Suprapubic skin (tissue), 3 donors: ENCODE measurements around the gene CALM3.

Experiments used
- CTCF ChIP-seq, 2 donors: fragments of 200-600 bp in 1 of 2; fragments of 450-650 bp in 1 of 2; sonication (generic) in 1 of 2; IDR thresholded peaks; one replicate each; pipeline ENCODE4 v1.5.1; 2016 to 2019; ENCODE audit warnings: antibody characterized with exemption in 2 of 2, mild to moderate bottlenecking in 1 of 2, moderate library complexity in 1 of 2
- POLR2A ChIP-seq, 2 donors: fragments of 450-650 bp; IDR thresholded peaks; one replicate each; pipeline ENCODE4 v1.6.1; 2017; ENCODE audit warnings: antibody characterized with exemption in 2 of 2, mild to moderate bottlenecking in 2 of 2, moderate library complexity in 2 of 2

- no peak for TF ChIP-seq CTCF (IDR thresholded peaks at IDR 0.05)
- no peak for TF ChIP-seq POLR2A (IDR thresholded peaks at IDR 0.05)
Observed at GRCh38 chr19:46621191-46622117, 20.3 kb downstream of the CALM3 start.
